Choroid plexus epithelial cell (primary cell): ENCODE results near the gene PARP11.

Source experiments
- DNase-seq: peaks from one replicate; pipeline ENCODE4 v3.0.0-alpha.2; 2010; ENCODE audit warnings: low read depth
- H3K4me3 ChIP-seq: 2 replicates; pipeline ENCODE4 v1.5.1; 2011; ENCODE audit warnings: low read depth, mild to moderate bottlenecking, control low read depth, low read length, moderate library complexity
- CTCF ChIP-seq: conservative IDR thresholded peaks from 2 replicates; pipeline ENCODE4 v1.5.1; 2011; ENCODE audit warnings: low read depth, mild to moderate bottlenecking, control low read depth, inconsistent platforms, low read length, moderate library complexity

The PARP11 gene

GRCh38 chr12:3795492-3796133 lies 77.6 kb downstream of the PARP11 start:
- DNase-seq = no peak
- no peak overlapping the region for H3K4me3 ChIP-seq
- TF ChIP-seq CTCF = no peak

- DNase-seq = no peak
- no peak overlapping the region for H3K4me3 ChIP-seq
These were observed 78.1 kb downstream of the PARP11 start for GRCh38 chr12:3795066-3795465.

GRCh38 chr12:3792623-3793288 lies 80.4 kb downstream of the PARP11 start:
- no peak overlapping the region for H3K4me3 ChIP-seq
- DNase-seq = no peak
- no peak for TF ChIP-seq CTCF

More at GRCh38 chr12:3795066-3795465, 78.1 kb downstream of the PARP11 start:
- no peak for TF ChIP-seq CTCF

- H3K4me3 ChIP-seq = no peak overlapping the region
- TF ChIP-seq CTCF = no peak
- DNase-seq = no peak
These were observed 81.8 kb downstream of the PARP11 start for GRCh38 chr12:3791256-3791874.

GRCh38 chr12:3790642-3791041 lies 82.6 kb downstream of the PARP11 start:
- no peak for DNase-seq
- H3K4me3 ChIP-seq = no peak overlapping the region
- TF ChIP-seq CTCF = no peak

- DNase-seq = no peak
- no peak overlapping the region for H3K4me3 ChIP-seq
- no peak for TF ChIP-seq CTCF
These were observed 83.4 kb downstream of the PARP11 start for GRCh38 chr12:3789838-3790237.
